ENCODE results near the gene TTYH1.

TTYH1 gene

GRCh38 chr19:54484451-54484850, 69.2 kb downstream of the TTYH1 start:
- DNase-seq: no peak

DNA sequence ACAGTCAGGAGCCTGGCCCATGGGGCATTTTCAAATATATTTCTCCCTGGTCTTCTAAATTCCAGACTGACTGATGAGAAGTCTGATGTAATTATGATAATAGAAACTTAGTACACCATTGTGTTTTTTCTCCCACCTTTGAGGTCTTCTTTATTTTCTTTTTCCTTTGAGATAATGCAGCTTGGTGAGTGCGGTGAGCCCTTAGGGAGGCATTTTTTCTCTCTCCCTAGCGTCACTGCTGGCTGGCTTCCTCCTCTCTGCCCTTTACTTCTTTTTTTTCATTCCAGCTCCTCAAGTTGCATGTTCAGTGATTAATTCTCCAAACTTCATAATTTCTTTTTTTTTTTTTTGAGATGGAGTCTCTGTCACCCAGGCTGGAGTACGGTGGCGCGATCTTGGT, 70.6 kb downstream of the TTYH1 start:
- DNase-seq: no peak
